Aorta (tissue), 5 donors: Measurements from ENCODE around the gene MLST8. TPM values are rescaled to one million over a fixed set of nuclear protein-coding genes. Genes with fewer than 3 reads are reported as not detected.

Experiments used
- ATAC-seq: fragments of 200-7000 bp; cut with Tn5 transposase; one replicate; pipeline ENCODE4 v1.9.1; 2022; ENCODE audit warnings: moderate library complexity; ENCODE audit not compliant: low FRiP score
- DNase-seq, 2 donors: peaks; one replicate each; pipeline ENCODE4 v3.0.0-alpha.2; 2020
- H3K27ac ChIP-seq, 2 donors: one replicate each; pipeline ENCODE4 v1.5.1; 2013; ENCODE audit warnings: low read length in 2 of 2, mild to moderate bottlenecking in 2 of 2, moderate library complexity in 2 of 2, control low read depth in 1 of 2, inconsistent platforms in 1 of 2, low read depth in 1 of 2
- H3K27me3 ChIP-seq, 2 donors: one replicate each; pipeline ENCODE4 v1.6.1; 2013; ENCODE audit warnings: control low read depth in 1 of 2, low read length in 1 of 2, mild to moderate bottlenecking in 1 of 2, moderate library complexity in 1 of 2; ENCODE audit not compliant: insufficient read depth in 2 of 2, control insufficient read depth in 1 of 2
- H3K36me3 ChIP-seq, 2 donors: one replicate each; pipeline ENCODE4 v1.6.1; 2013; ENCODE audit warnings: control low read depth in 1 of 2, low read length in 1 of 2, mild to moderate bottlenecking in 1 of 2; ENCODE audit not compliant: insufficient read depth in 2 of 2, control insufficient read depth in 1 of 2
- H3K4me1 ChIP-seq, 2 donors: one replicate each; pipeline ENCODE4 v1.6.1; 2013; ENCODE audit warnings: low read length in 2 of 2, control low read depth in 1 of 2, mild to moderate bottlenecking in 1 of 2, moderate library complexity in 1 of 2; ENCODE audit not compliant: insufficient read depth in 2 of 2, control insufficient read depth in 1 of 2
- H3K4me3 ChIP-seq, 2 donors: one replicate each; pipeline ENCODE4 v1.5.1; 2013; ENCODE audit warnings: low read length in 2 of 2, control low read depth in 1 of 2, mild to moderate bottlenecking in 1 of 2
- H3K9me3 ChIP-seq: one replicate; pipeline ENCODE4 v1.6.1; 2013; ENCODE audit warnings: mild to moderate bottlenecking, low read length; ENCODE audit not compliant: control insufficient read depth
- WGBS, 2 donors: extraction: QIAGEN DNeasy Blood & Tissue Kit; methylation state at CpG; one replicate each; pipeline ENCODE4 v1.1.7; 2013; 5-methylcytosine and 5-hydroxymethylcytosine counted together
- intact Hi-C, 2 donors: fragments of 100-400 bp; cut with DNase I; formaldehyde crosslinking; loops; one replicate each; pipeline versions ENCODE4 v1.14.2 to v1.15.0; 2022
- polyA plus RNA-seq, 2 donors: library from polyadenylated mRNA; stranded (reverse); fragments of 200-250 nt; gene quantifications; one replicate each; pipeline ENCODE4 v1.2.3, GENCODE V29; 2013
- total RNA-seq, 2 donors: library from RNA; stranded (reverse); fragmentation: NEBNext Ultra II Directional; extraction: Animal tissue kit (Norgen Biotek cat#: 25700); gene quantifications; one replicate each; pipeline ENCODE4 v1.2.1, GENCODE V29; 2021
- donor health status: healthy with polysubstance abuse.
- donor health status: Bipolar disorder and iron deficiency.
- donor health status: DM: no; HTN: no; CAD: no.
- donor health status: DM: no; HTN: no; CAD: no.
- donor health status: DM: yes; HTN: yes; CAD: no.

The MLST8 gene
- total and polyA plus RNA-seq, 4 donors: 14.1 to 50.7 (median 21.8) TPM

GRCh38 chr16:2183671-2184070, 21.6 kb upstream of the MLST8 start:
- H3K27ac ChIP-seq: no peak overlapping the region
- 94 to 95% methylated on average over 27 to 30 of the region's 30 CpGs for WGBS, 2 donors
- H3K9me3 ChIP-seq: no peaks in the 10 kb centered on the region
- H3K27me3 ChIP-seq: no peaks in the 10 kb centered on the region
- DNase-seq (no peak), ATAC-seq (no peak)
- no peaks in the 10 kb centered on the region for H3K36me3 ChIP-seq
- no peaks in the 10 kb centered on the region for H3K4me1 ChIP-seq
- intact Hi-C loops: no loop called here
- H3K4me3 ChIP-seq: no peak overlapping the region

DNA sequence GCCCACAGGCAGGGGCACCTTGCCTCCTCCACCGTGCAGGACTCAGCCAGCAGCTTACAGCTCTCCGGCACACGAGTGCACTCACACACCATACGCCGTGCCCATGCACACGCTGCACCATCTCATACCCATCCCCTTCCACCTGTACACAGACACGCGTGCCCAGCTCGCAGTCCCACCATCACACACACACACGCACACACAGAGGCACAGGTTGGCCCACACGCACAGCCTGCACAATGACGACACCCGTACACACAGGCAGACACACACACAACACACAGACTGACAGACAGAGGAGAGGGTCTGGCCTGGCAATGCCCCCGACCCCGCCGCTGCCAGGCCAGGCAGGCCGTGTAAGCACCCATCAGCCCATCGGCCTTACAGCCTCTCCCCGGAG, 20.9 kb upstream of the MLST8 start:
- no peaks in the 10 kb centered on the region for H3K27me3 ChIP-seq
- ATAC-seq (no peak), DNase-seq (no peak)
- H3K27ac ChIP-seq: no peak overlapping the region
- intact Hi-C loops: no loop called here
- H3K4me3 ChIP-seq: no peak overlapping the region
- 85 to 86% methylated on average over 19 of the region's 19 CpGs for WGBS, 2 donors
- no peaks in the 10 kb centered on the region for H3K4me1 ChIP-seq
- H3K9me3 ChIP-seq: no peaks in the 10 kb centered on the region
- H3K36me3 ChIP-seq: no peaks in the 10 kb centered on the region

- intact Hi-C loops: no loop called here
- Histone ChIP-seq H3K36me3 (no peaks in the 10 kb centered on the region), H3K9me3 (no peaks in the 10 kb centered on the region), H3K4me1 (no peaks in the 10 kb centered on the region), H3K27me3 (no peaks in the 10 kb centered on the region), H3K27ac (no peak overlapping the region), H3K4me3 (no peak overlapping the region)
- DNase-seq: no peak
- ATAC-seq: no peak
- WGBS, 2 donors: 86% methylated on average over 19 to 20 of the region's 20 CpGs
Observed at GRCh38 chr16:2184962-2185361, 20.3 kb upstream of the MLST8 start.

DNA sequence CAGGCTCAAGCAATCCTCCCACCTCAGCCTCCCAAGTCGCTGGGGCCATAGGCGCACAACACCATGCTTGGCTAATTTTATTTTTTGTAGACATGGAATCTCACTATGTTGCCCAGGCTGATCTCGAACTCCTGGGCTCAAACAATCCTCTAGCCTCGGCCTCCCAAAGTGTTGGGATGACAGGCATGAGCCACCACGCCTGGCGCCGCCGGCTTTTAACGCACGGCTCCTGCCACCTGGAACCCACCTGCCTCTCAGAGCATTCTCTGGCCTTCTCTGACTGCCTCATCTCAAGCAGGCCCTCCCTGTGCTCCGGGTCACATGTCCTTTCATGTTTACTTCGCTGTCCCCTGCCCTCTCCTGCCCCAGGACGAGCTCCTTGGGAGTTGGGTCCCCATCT, 19.2 kb upstream of the MLST8 start:
- Histone ChIP-seq H3K4me1 (no peaks in the 10 kb centered on the region), H3K27ac (no peak overlapping the region), H3K9me3 (no peaks in the 10 kb centered on the region), H3K4me3 (no peak overlapping the region), H3K27me3 (no peaks in the 10 kb centered on the region), H3K36me3 (no peaks in the 10 kb centered on the region)
- DNase-seq: no peak
- intact Hi-C loops: no loop called here
- no peak for ATAC-seq
- 86 to 88% methylated on average over 13 of the region's 13 CpGs for WGBS, 2 donors

- H3K9me3 ChIP-seq: no peaks in the 10 kb centered on the region
- DNase-seq (no peak), ATAC-seq (no peak)
- no peaks in the 10 kb centered on the region for H3K27me3 ChIP-seq
- H3K4me1 ChIP-seq: no peaks in the 10 kb centered on the region
- H3K27ac ChIP-seq: no peak overlapping the region
- intact Hi-C loops: no loop called here
- 90 to 91% methylated on average over 19 to 20 of the region's 20 CpGs for WGBS, 2 donors
- no peak overlapping the region for H3K4me3 ChIP-seq
- no peaks in the 10 kb centered on the region for H3K36me3 ChIP-seq
Observed at GRCh38 chr16:2186505-2186904, 18.7 kb upstream of the MLST8 start.

DNA sequence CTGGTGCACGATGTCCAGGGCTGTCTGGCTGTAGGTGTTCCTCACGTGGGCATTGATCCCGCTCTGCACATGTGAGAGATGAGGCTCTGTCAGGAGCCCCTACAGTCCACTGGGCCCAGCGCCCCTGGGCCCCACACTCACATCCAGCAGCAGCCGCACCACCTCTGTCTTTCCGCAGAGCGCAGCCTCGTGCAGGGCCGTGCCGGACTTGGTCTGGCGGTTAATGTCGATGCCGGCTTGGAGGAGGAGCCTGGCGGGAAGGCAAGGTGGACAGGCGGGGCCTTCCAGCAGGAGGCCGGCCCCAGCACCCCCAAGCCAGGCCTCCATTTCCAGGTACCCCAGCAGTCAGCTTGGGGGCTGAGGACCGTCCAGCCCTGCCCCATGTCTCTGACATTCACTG, 18.0 kb upstream of the MLST8 start:
- Histone ChIP-seq H3K27ac (no peak overlapping the region), H3K27me3 (no peaks in the 10 kb centered on the region), H3K4me1 (no peaks in the 10 kb centered on the region), H3K36me3 (no peaks in the 10 kb centered on the region), H3K4me3 (no peak overlapping the region), H3K9me3 (no peaks in the 10 kb centered on the region)
- no peak for ATAC-seq
- intact Hi-C loops: no loop called here
- no peak for DNase-seq
- WGBS, 2 donors: 82 to 83% methylated on average over 17 of the region's 17 CpGs

- H3K27me3 ChIP-seq: no peaks in the 10 kb centered on the region
- H3K9me3 ChIP-seq: no peaks in the 10 kb centered on the region
- ATAC-seq (no peak), DNase-seq (no peak)
- no peaks in the 10 kb centered on the region for H3K36me3 ChIP-seq
- intact Hi-C loops: no loop called here
- 91 to 94% methylated on average over 8 of the region's 8 CpGs for WGBS, 2 donors
- H3K4me1 ChIP-seq: no peaks in the 10 kb centered on the region
- H3K27ac ChIP-seq: no peak overlapping the region
- no peak overlapping the region for H3K4me3 ChIP-seq
Observed at GRCh38 chr16:2188395-2188794, 16.9 kb upstream of the MLST8 start.

- DNase-seq: no peak
- Histone ChIP-seq H3K4me3 (no peak overlapping the region), H3K36me3 (no peaks in the 10 kb centered on the region), H3K9me3 (no peaks in the 10 kb centered on the region), H3K27me3 (no peaks in the 10 kb centered on the region), H3K4me1 (no peaks in the 10 kb centered on the region), H3K27ac (no peak overlapping the region)
- 86 to 88% methylated on average over 25 of the region's 25 CpGs for WGBS, 2 donors
- ATAC-seq: no peak
- intact Hi-C loops: no loop called here
Observed at GRCh38 chr16:2189252-2189893, 15.9 kb upstream of the MLST8 start.

DNA sequence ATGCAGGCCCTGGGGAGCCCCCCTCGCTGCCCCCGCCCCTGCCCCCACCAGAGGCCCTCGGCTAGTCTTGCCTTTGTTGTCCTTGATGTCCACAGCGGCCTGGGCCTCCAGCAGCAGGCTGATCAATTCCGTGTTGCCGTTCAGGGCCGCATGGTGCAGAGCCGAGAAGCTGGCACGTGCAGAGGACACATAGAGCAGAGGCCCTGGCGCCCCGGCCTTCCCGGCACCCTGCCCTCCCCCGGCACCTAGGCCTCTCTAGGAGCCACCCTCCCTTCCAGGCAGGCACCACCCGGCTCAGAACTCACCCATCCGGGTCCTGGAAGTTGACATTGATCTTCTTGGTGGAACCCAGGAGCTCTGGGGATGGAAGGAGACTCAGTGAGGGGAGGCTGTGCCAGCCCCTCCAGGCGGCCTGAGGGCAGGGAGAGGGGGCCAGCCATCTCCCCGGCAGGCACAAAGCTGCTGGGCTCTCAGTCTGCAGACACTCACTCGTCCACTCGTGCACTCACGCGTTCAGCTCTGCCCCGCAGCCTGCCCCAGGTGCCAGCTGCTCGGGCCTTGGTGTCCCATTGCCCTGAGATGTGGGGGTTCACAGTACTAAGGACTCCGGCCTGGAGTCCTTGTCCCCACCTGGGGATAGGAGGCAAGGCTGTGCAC, 15.1 kb upstream of the MLST8 start:
- 78 to 81% methylated on average over 24 of the region's 24 CpGs for WGBS, 2 donors
- ATAC-seq: no peak
- Histone ChIP-seq H3K27me3 (no peaks in the 10 kb centered on the region), H3K9me3 (no peaks in the 10 kb centered on the region), H3K36me3 (no peaks in the 10 kb centered on the region), H3K4me3 (no peak overlapping the region), H3K4me1 (no peaks in the 10 kb centered on the region), H3K27ac (no peak overlapping the region)
- no peak for DNase-seq
- intact Hi-C loops: no loop called here
